ENCODE results near the gene ARF6. TPM values are rescaled to one million over a fixed set of nuclear protein-coding genes. Genes with fewer than 3 reads are reported as not detected.

Gene ARF6
- total RNA-seq, 1 donor from 2014 or later: 48.6 TPM

- TF ChIP-seq POLR2A (IDR thresholded peaks at IDR 0.05): no peak
- TF ChIP-seq POLR2AphosphoS5 (IDR thresholded peaks at IDR 0.05; ENCODE audit: insufficient read depth in 1 of 2, low read depth in 1 of 2): no peak
- no peak for TF ChIP-seq CTCF (IDR thresholded peaks at IDR 0.05)
- Histone ChIP-seq H3K9me3 (no peaks in the 10 kb centered on the region), H3K4me3 (no peak overlapping the region), H3K4me1 (no peaks in the 10 kb centered on the region), H3K27me3 (no peaks in the 10 kb centered on the region), H3K36me3 (no peaks in the 10 kb centered on the region), H3K27ac (no peak overlapping the region)
- intact Hi-C loops (cut with DNase I): no loop called here
- no peak for DNase-seq (ENCODE audit: extremely low spot score in 2 of 2)
These were observed 25.8 kb downstream of the ARF6 start for GRCh38 chr14:49918706-49919105.

- Histone ChIP-seq H3K27ac (no peak overlapping the region), H3K27me3 (no peaks in the 10 kb centered on the region), H3K4me3 (no peak overlapping the region), H3K4me1 (no peaks in the 10 kb centered on the region), H3K9me3 (no peaks in the 10 kb centered on the region), H3K36me3 (no peaks in the 10 kb centered on the region)
- intact Hi-C loops (cut with DNase I): no loop called here
- TF ChIP-seq CTCF (IDR thresholded peaks at IDR 0.05) (no peak), POLR2A (IDR thresholded peaks at IDR 0.05) (no peak), POLR2AphosphoS5 (IDR thresholded peaks at IDR 0.05; ENCODE audit: insufficient read depth in 1 of 2, low read depth in 1 of 2) (no peak)
- DNase-seq (ENCODE audit: extremely low spot score in 2 of 2): no peak
These were observed 27.2 kb downstream of the ARF6 start for GRCh38 chr14:49919825-49920659.

- TF ChIP-seq CTCF (IDR thresholded peaks at IDR 0.05) (no peak), POLR2AphosphoS5 (IDR thresholded peaks at IDR 0.05; ENCODE audit: insufficient read depth in 1 of 2, low read depth in 1 of 2) (no peak), POLR2A (IDR thresholded peaks at IDR 0.05) (no peak)
- H3K4me1 ChIP-seq: no peaks in the 10 kb centered on the region
- intact Hi-C loops (cut with DNase I): no loop called here
- DNase-seq (ENCODE audit: extremely low spot score in 2 of 2): no peak
- H3K36me3 ChIP-seq: no peaks in the 10 kb centered on the region
- no peak overlapping the region for H3K27ac ChIP-seq
- H3K4me3 ChIP-seq: no peak overlapping the region
- H3K9me3 ChIP-seq: no peaks in the 10 kb centered on the region
- no peaks in the 10 kb centered on the region for H3K27me3 ChIP-seq
These were observed 28.1 kb downstream of the ARF6 start for GRCh38 chr14:49920935-49921334.

- TF ChIP-seq POLR2AphosphoS5 (IDR thresholded peaks at IDR 0.05; ENCODE audit: insufficient read depth in 1 of 2, low read depth in 1 of 2): no peak
- TF ChIP-seq CTCF (IDR thresholded peaks at IDR 0.05): no peak
- no peak for TF ChIP-seq POLR2A (IDR thresholded peaks at IDR 0.05)
- Histone ChIP-seq H3K27ac (no peak overlapping the region), H3K36me3 (no peaks in the 10 kb centered on the region), H3K4me1 (no peaks in the 10 kb centered on the region), H3K4me3 (no peak overlapping the region), H3K9me3 (no peaks in the 10 kb centered on the region), H3K27me3 (no peaks in the 10 kb centered on the region)
- intact Hi-C loops (cut with DNase I): no loop called here
- DNase-seq (ENCODE audit: extremely low spot score in 2 of 2): no peak
These were observed 28.5 kb downstream of the ARF6 start for GRCh38 chr14:49921401-49921800.

GRCh38 chr14:49923442-49923841 is 30.6 kb downstream of the ARF6 start:
- Histone ChIP-seq H3K4me1 (no peaks in the 10 kb centered on the region), H3K36me3 (no peaks in the 10 kb centered on the region), H3K27ac (no peak overlapping the region), H3K4me3 (no peak overlapping the region), H3K9me3 (no peaks in the 10 kb centered on the region), H3K27me3 (no peaks in the 10 kb centered on the region)
- intact Hi-C loops (cut with DNase I): no loop called here
- TF ChIP-seq POLR2A (IDR thresholded peaks at IDR 0.05): no peak
- TF ChIP-seq POLR2AphosphoS5 (IDR thresholded peaks at IDR 0.05; ENCODE audit: insufficient read depth in 1 of 2, low read depth in 1 of 2): no peak
- TF ChIP-seq CTCF (IDR thresholded peaks at IDR 0.05): no peak
- DNase-seq (ENCODE audit: extremely low spot score in 2 of 2): no peak
